Gastrocnemius medialis (tissue), 4 donors: ENCODE measurements around the gene IRF2BP2. TPM values are rescaled to one million over a fixed set of nuclear protein-coding genes. Genes with fewer than 3 reads are reported as not detected.

Source experiments
- ATAC-seq, 2 donors: fragments of 150-250 bp; one replicate each; pipeline ENCODE4 v1.9.1; 2016
- DNase-seq, 2 donors: peaks; one replicate each; pipeline ENCODE4 v3.0.0-alpha.2; 2019
- H3K27ac ChIP-seq, 4 donors: fragments of 200-600 bp; sonication (generic); 1 replicate in 1 of 4; 2 replicates in 3 of 4; pipeline ENCODE4 v1.5.1; 2016 to 2018; ENCODE audit warnings: mild to moderate bottlenecking in 2 of 4, moderate library complexity in 1 of 4
- H3K27me3 ChIP-seq, 3 donors: fragments of 200-600 bp; sonication (generic) in 2 of 3; 1 replicate in 1 of 3; 2 replicates in 2 of 3; pipeline versions ENCODE4 v1.5.1 to v1.6.0; 2016 to 2019; ENCODE audit warnings: mild to moderate bottlenecking in 1 of 3, moderate library complexity in 1 of 3
- H3K36me3 ChIP-seq, 2 donors: fragments of 200-600 bp; sonication (generic) in 1 of 2; one replicate each; pipeline ENCODE4 v1.5.1; 2017 to 2018
- H3K4me1 ChIP-seq, 2 donors: fragments of 200-600 bp; sonication (generic) in 1 of 2; one replicate each; pipeline ENCODE4 v1.5.1; 2016 to 2017; ENCODE audit warnings: mild to moderate bottlenecking in 2 of 2
- H3K4me3 ChIP-seq, 4 donors: fragments of 200-600 bp; sonication (generic) in 3 of 4; 1 replicate in 1 of 4; 2 replicates in 3 of 4; pipeline ENCODE4 v1.5.1; 2016 to 2019; ENCODE audit warnings: mild to moderate bottlenecking in 2 of 4
- H3K9me3 ChIP-seq, 3 donors: fragments of 200-600 bp; sonication (generic) in 2 of 3; 1 replicate in 1 of 3; 2 replicates in 2 of 3; pipeline ENCODE4 v1.5.1; 2016 to 2019
- POLR2A ChIP-seq, 2 donors: fragments of 450-650 bp; IDR thresholded peaks; one replicate each; pipeline ENCODE4 v1.6.1; 2017; ENCODE audit warnings: antibody characterized with exemption in 2 of 2, mild to moderate bottlenecking in 2 of 2, moderate library complexity in 2 of 2
- in situ Hi-C, 4 donors: fragments of 200-750 bp; cut with MboI; loops; one replicate each; pipeline versions ENCODE4 v1.15.0 to v1.8.0; 2017; ENCODE audit warnings: low sequenced_read_pairs in 4 of 4
- intact Hi-C: fragments of 100-400 bp; cut with DNase I; formaldehyde crosslinking; loops from one replicate; pipeline ENCODE4 v1.15.1; 2023; ENCODE audit warnings: low total_unique reads
- total RNA-seq, 4 donors: library from RNA; depleted of rRNA; stranded (reverse); fragments of >200 nt; gene quantifications; one replicate each; pipeline versions ENCODE4 v1.1.0 to v1.2.3, GENCODE V29; 2016
- TF ChIP-seq, protein P1 (sequence below), 5 experiments: fragments of 450-650 bp in 3 of 5; fragments of 200-600 bp in 2 of 5; sonication (generic) in 2 of 5; IDR thresholded peaks in 4 of 5; conservative IDR thresholded peaks in 1 of 5; 1 replicate in 4 of 5; 2 replicates in 1 of 5; pipeline ENCODE4 v1.5.1; 2016 to 2019; ENCODE audit warnings: antibody characterized with exemption in 5 of 5, mild to moderate bottlenecking in 3 of 5, moderate library complexity in 3 of 5

Gene IRF2BP2
- total RNA-seq, 4 donors from 2014 or later, result 32.2 to 92.0 (median 52.2) TPM

DNA sequence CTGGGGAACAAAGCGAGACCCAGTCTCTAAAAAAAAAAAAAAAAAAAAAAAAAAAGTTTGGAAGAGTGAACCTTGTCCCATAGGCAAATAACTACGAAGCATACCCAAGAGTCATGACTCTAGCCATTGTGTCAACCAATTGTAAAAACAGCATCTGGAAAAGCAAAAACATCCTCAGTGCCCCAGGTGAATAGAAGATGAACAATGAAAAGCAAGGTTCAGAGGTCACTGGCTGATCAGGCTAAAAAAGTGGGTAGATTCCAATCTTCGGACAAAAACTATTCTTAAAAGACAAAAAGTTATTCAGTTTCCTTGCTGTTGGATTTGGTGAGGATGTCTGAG lies 11.1 kb upstream of the IRF2BP2 start:
- Histone ChIP-seq H3K27ac (peak overlapping the region in 1 of 4 donors; percentile 60), H3K27me3 (no peaks in the 10 kb centered on the region), H3K9me3 (no peaks in the 10 kb centered on the region), H3K4me3 (no peak overlapping the region), H3K4me1 (peaks cover 41 to 58% of the 10 kb centered on the region in 2 donors), H3K36me3 (no peaks in the 10 kb centered on the region)
- DNase-seq (no peak), ATAC-seq (no peak)
- in situ Hi-C loops (loop anchor here in 3 of 4 donors (10.0 to 25.0 kb wide), 2 partner anchors 94 to 266 kb away; no protein-coding TSS in a partner anchor), intact Hi-C loops (loop anchor here (2.0 to 5.0 kb wide), 2 partner anchors 64 to 151 kb away; no protein-coding TSS in a partner anchor)
- TF ChIP-seq POLR2A (IDR thresholded peaks at IDR 0.05), result no peak

DNA sequence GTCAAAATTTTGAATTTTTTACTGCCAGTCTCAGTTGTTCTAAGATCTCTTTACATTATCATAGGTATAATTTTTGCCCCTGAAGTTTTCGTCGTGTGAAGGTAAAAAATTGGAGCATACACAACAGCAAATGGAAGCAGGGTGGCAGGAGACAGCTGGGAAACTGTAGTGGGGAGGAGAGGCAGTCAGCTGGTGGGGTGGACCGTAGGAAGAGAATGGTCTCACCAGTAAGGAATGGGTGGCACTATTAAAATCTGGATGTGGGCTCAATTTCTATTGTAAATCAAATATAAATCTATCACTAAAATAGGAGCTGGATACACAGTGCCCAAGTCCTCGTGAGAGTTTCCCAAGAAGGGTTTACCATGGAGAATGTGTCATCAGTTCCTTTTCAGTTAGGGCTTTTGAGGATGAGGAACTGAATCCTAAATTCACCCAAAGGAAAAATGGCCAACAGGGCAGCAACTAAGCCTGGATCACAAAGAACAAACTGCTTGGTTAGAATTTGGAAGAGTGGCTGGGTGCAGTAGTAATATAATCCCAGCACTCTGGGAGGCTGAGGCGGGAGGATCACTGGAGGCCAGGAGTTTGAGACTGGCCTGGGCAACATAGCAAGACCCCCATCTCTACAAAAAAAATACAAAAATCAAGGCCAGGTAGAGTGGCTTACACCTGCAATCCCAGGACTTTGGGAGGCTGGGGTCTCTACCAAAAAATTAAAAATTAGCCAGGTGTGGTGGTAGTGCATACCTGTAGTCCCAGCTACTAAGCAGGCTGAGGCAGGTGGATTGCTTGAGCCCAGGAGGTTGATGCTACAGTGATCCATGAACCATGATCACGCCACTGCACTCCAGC lies 10.5 kb upstream of the IRF2BP2 start:
- Histone ChIP-seq H3K4me1 (peaks cover 41 to 58% of the 10 kb centered on the region in 2 donors), H3K27ac (peak overlapping the region; percentile 48 to 65 (median 62))
- in situ Hi-C loops, result loop anchor here in 3 of 4 donors (10.0 to 25.0 kb wide), 2 partner anchors 94 to 267 kb away; no protein-coding TSS in a partner anchor

DNA sequence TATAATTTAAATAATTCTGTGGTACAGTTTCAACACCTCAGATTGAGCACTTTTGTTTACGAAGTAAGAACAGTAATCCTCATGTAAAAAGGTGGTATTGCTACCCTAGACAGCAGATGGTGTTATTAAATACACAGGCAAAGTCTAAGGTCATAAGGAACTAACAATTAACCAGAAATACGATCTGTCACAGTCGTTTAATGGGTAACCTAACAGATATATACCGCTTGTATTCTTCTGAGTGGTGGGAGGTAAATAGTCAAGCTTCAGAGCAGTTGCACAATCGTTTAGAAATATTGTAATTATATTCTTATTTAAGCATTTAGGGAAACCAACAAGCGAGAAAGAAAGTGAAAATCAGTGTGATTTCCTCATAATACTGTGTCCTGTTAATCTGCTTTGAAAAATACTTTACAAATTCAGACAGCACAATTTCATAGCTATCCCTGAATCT lies 9.8 kb upstream of the IRF2BP2 start:
- intact Hi-C loops (loop anchor here (2.0 to 5.0 kb wide), 2 partner anchors 65 to 152 kb away; no protein-coding TSS in a partner anchor), in situ Hi-C loops (loop anchor here in 3 of 4 donors (10.0 to 25.0 kb wide), 4 partner anchors 95 to 375 kb away; no protein-coding TSS in a partner anchor)
- Histone ChIP-seq H3K9me3 (no peaks in the 10 kb centered on the region), H3K36me3 (no peaks in the 10 kb centered on the region), H3K4me3 (no peak overlapping the region), H3K27me3 (no peaks in the 10 kb centered on the region), H3K27ac (peak overlapping the region; percentile 48 to 65 (median 62)), H3K4me1 (peaks cover 38 to 58% of the 10 kb centered on the region in 2 donors)
- DNase-seq (no peak), ATAC-seq (no peak)
- TF ChIP-seq, protein P1, sequence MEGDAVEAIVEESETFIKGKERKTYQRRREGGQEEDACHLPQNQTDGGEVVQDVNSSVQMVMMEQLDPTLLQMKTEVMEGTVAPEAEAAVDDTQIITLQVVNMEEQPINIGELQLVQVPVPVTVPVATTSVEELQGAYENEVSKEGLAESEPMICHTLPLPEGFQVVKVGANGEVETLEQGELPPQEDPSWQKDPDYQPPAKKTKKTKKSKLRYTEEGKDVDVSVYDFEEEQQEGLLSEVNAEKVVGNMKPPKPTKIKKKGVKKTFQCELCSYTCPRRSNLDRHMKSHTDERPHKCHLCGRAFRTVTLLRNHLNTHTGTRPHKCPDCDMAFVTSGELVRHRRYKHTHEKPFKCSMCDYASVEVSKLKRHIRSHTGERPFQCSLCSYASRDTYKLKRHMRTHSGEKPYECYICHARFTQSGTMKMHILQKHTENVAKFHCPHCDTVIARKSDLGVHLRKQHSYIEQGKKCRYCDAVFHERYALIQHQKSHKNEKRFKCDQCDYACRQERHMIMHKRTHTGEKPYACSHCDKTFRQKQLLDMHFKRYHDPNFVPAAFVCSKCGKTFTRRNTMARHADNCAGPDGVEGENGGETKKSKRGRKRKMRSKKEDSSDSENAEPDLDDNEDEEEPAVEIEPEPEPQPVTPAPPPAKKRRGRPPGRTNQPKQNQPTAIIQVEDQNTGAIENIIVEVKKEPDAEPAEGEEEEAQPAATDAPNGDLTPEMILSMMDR (IDR thresholded peaks at IDR 0.05 in 4 of 5, conservative IDR thresholded peaks at IDR 0.05 in 1 of 5), result no peak
- TF ChIP-seq POLR2A (IDR thresholded peaks at IDR 0.05), result no peak

More for the DNA sequence above, 10.5 kb upstream of the IRF2BP2 start:
- Histone ChIP-seq H3K27me3 (no peaks in the 10 kb centered on the region), H3K9me3 (no peaks in the 10 kb centered on the region), H3K36me3 (no peaks in the 10 kb centered on the region), H3K4me3 (no peak overlapping the region)
- ATAC-seq (no peak), DNase-seq (no peak)
- TF ChIP-seq, protein P1 (IDR thresholded peaks at IDR 0.05 in 4 of 5, conservative IDR thresholded peaks at IDR 0.05 in 1 of 5), result no peak
- no peak for TF ChIP-seq POLR2A (IDR thresholded peaks at IDR 0.05)
- intact Hi-C loops, result loop anchor here (2.0 to 5.0 kb wide), 2 partner anchors 64 to 152 kb away; no protein-coding TSS in a partner anchor

DNA sequence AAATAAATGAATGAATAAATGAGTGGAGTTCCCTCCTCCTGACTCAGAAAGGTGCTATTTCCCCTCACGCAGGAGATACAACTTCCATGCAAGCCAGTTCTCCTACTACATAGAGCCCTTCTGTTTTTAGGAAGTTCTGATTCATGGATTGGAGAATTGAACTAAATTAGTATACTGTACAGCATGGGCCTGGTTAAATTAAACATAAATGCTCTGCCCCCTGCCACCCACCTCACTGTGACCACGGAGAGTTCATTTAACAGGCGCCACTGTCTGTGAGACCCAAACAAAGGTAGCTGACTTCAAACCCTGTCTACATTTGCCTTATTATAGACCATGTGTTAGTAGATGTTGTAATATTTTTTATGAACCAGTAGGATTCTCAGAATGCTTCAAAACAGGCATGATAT lies 9.1 kb upstream of the IRF2BP2 start:
- Histone ChIP-seq H3K27ac (peak overlapping the region; percentile 48 to 65 (median 62)), H3K9me3 (no peaks in the 10 kb centered on the region), H3K4me3 (no peak overlapping the region), H3K27me3 (no peaks in the 10 kb centered on the region), H3K36me3 (no peaks in the 10 kb centered on the region), H3K4me1 (peaks cover 37 to 55% of the 10 kb centered on the region in 2 donors)
- ATAC-seq (peak in 1 of 2 donors; percentile 8), DNase-seq (no peak)
- intact Hi-C loops, result no loop called here
- TF ChIP-seq, protein P1 (IDR thresholded peaks at IDR 0.05 in 4 of 5, conservative IDR thresholded peaks at IDR 0.05 in 1 of 5), result no peak
- no peak for TF ChIP-seq POLR2A (IDR thresholded peaks at IDR 0.05)
- in situ Hi-C loops, result loop anchor here in 3 of 4 donors (10.0 to 25.0 kb wide), 3 partner anchors 124 to 376 kb away; no protein-coding TSS in a partner anchor

DNA sequence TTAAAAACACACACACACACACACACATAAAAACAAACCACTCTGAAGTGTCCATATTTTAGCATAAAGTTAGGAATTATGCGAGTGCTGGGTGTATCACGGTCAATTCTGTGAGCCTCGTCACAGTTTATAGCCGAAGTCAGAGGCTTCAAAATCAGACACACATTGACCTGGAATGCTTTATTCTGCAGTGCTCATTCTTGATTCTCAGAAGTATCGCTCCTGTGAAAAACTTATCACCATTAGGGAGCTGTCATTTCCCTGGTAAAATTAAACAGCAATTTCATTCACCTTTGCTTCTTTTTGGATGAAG lies 8.7 kb upstream of the IRF2BP2 start:
- TF ChIP-seq, protein P1 (IDR thresholded peaks at IDR 0.05 in 4 of 5, conservative IDR thresholded peaks at IDR 0.05 in 1 of 5), result no peak
- TF ChIP-seq POLR2A (IDR thresholded peaks at IDR 0.05), result no peak
- in situ Hi-C loops, result loop anchor here in 3 of 4 donors (10.0 to 25.0 kb wide), 3 partner anchors 124 to 376 kb away; no protein-coding TSS in a partner anchor
- intact Hi-C loops, result no loop called here
- Histone ChIP-seq H3K9me3 (no peaks in the 10 kb centered on the region), H3K4me1 (peaks cover 38 to 56% of the 10 kb centered on the region in 2 donors), H3K27ac (peak overlapping the region; percentile 48 to 65 (median 62)), H3K27me3 (no peaks in the 10 kb centered on the region), H3K4me3 (no peak overlapping the region), H3K36me3 (no peaks in the 10 kb centered on the region)
- DNase-seq (no peak), ATAC-seq (peak in 1 of 2 donors; percentile 6)
